ENCODE measurements around the gene APOM. TPM values are rescaled to one million over a fixed set of nuclear protein-coding genes. Genes with fewer than 3 reads are reported as not detected.
A peak's percentile ranks its signal among the peaks of the same experiment; 100 is the strongest.

Gene APOM
- total RNA-seq, 1 donor from 2014 or later = 2.4 TPM

- DNase-seq = no peak
- Histone ChIP-seq H3K9me3 (replicated peaks) (no peaks in the 10 kb centered on the region), H3K4me1 (peaks cover 64% of the 10 kb centered on the region), H3K27me3 (ENCODE audit: low read depth) (no peaks in the 10 kb centered on the region), H3K36me3 (peaks cover 34% of the 10 kb centered on the region), H3K4me3 (no peak overlapping the region), H3K27ac (replicated peaks) (no peak overlapping the region)
- intact Hi-C loops (cut with micrococcal nuclease) = no loop called here
- no peak for TF ChIP-seq CTCF (IDR thresholded peaks at IDR 0.05; ENCODE audit: borderline replicate concordance)
Observed at GRCh38 chr6:31657406-31658157, 1.9 kb downstream of the APOM start.

- H3K4me1 ChIP-seq = peaks cover 67% of the 10 kb centered on the region
- peak overlapping the region; percentile 4 for H3K27ac ChIP-seq (replicated peaks)
- H3K4me3 ChIP-seq = peak overlapping the region; percentile 90
- H3K36me3 ChIP-seq = peaks cover 37% of the 10 kb centered on the region
- no peaks in the 10 kb centered on the region for H3K9me3 ChIP-seq (replicated peaks)
- intact Hi-C loops (cut with micrococcal nuclease) = no loop called here
- no peak for TF ChIP-seq CTCF (IDR thresholded peaks at IDR 0.05; ENCODE audit: borderline replicate concordance)
- no peaks in the 10 kb centered on the region for H3K27me3 ChIP-seq (ENCODE audit: low read depth)
- no peak for DNase-seq
Observed at GRCh38 chr6:31658158-31658688, 2.5 kb downstream of the APOM start.

- no peaks in the 10 kb centered on the region for H3K27me3 ChIP-seq (ENCODE audit: low read depth)
- H3K27ac ChIP-seq (replicated peaks) = peak overlapping the region; percentile 95
- peaks cover 37% of the 10 kb centered on the region for H3K36me3 ChIP-seq
- TF ChIP-seq CTCF (IDR thresholded peaks at IDR 0.05; ENCODE audit: borderline replicate concordance) = no peak
- H3K9me3 ChIP-seq (replicated peaks) = no peaks in the 10 kb centered on the region
- DNase-seq = no peak
- H3K4me1 ChIP-seq = peaks cover 70% of the 10 kb centered on the region
- peak overlapping the region; percentile 90 for H3K4me3 ChIP-seq
- intact Hi-C loops (cut with micrococcal nuclease) = no loop called here
Observed at GRCh38 chr6:31658983-31659648, 3.4 kb downstream of the APOM start.

- no peaks in the 10 kb centered on the region for H3K27me3 ChIP-seq (ENCODE audit: low read depth)
- H3K4me3 ChIP-seq = peak overlapping the region; percentile 90
- H3K4me1 ChIP-seq = peaks cover 75% of the 10 kb centered on the region
- no peak for DNase-seq
- no peak for TF ChIP-seq CTCF (IDR thresholded peaks at IDR 0.05; ENCODE audit: borderline replicate concordance)
- intact Hi-C loops (cut with micrococcal nuclease) = no loop called here
- peak overlapping the region; percentile 95 for H3K27ac ChIP-seq (replicated peaks)
- no peaks in the 10 kb centered on the region for H3K9me3 ChIP-seq (replicated peaks)
- H3K36me3 ChIP-seq = peaks cover 37% of the 10 kb centered on the region
Observed at GRCh38 chr6:31659649-31660380, 4.1 kb downstream of the APOM start.

Measured in left ventricle myocardium inferior (tissue), 1 donor.